ENCODE results near the gene NCAPD2.
A peak's percentile ranks its signal among the peaks of the same experiment; 100 is the strongest.
"Not testable (repeated sequence)": the region's sequence is repeated elsewhere in the genome, so short reads cannot be mapped to it uniquely, and the experiment has no call there.

The NCAPD2 gene

GRCh38 chr12:6550294-6551062 lies 56.6 kb downstream of the NCAPD2 start:
- no peak for DNase-seq (ENCODE audit: low read depth)

- DNase-seq (ENCODE audit: low read depth) = no peak
Measured at GRCh38 chr12:6551063-6551461, 57.2 kb downstream of the NCAPD2 start.

GRCh38 chr12:6551496-6552139 lies 57.7 kb downstream of the NCAPD2 start:
- no peak for DNase-seq (ENCODE audit: low read depth)

- no peak for DNase-seq (ENCODE audit: low read depth)
Measured at GRCh38 chr12:6552140-6552551, 58.2 kb downstream of the NCAPD2 start.

GRCh38 chr12:6553051-6553868 lies 59.4 kb downstream of the NCAPD2 start:
- DNase-seq (ENCODE audit: low read depth) = no peak

GRCh38 chr12:6554168-6555017 lies 60.5 kb downstream of the NCAPD2 start:
- no peak for DNase-seq (ENCODE audit: low read depth)

GRCh38 chr12:6555018-6555691 lies 61.3 kb downstream of the NCAPD2 start:
- no peak for DNase-seq (ENCODE audit: low read depth)

GRCh38 chr12:6556496-6556817 lies 62.6 kb downstream of the NCAPD2 start:
- DNase-seq (ENCODE audit: low read depth) = not testable (repeated sequence)

GRCh38 chr12:6556857-6557256 lies 63.0 kb downstream of the NCAPD2 start:
- DNase-seq (ENCODE audit: low read depth) = no peak

GRCh38 chr12:6558014-6558760 lies 64.3 kb downstream of the NCAPD2 start:
- DNase-seq (ENCODE audit: low read depth) = not testable (repeated sequence)

GRCh38 chr12:6559500-6559899 lies 65.6 kb downstream of the NCAPD2 start:
- no peak for DNase-seq (ENCODE audit: low read depth)

- no peak for DNase-seq (ENCODE audit: low read depth)
Measured at GRCh38 chr12:6560501-6561205, 66.8 kb downstream of the NCAPD2 start.

- no peak for DNase-seq (ENCODE audit: low read depth)
Measured at GRCh38 chr12:6562881-6563280, 69.0 kb downstream of the NCAPD2 start.

- peak; percentile 53 for DNase-seq (ENCODE audit: low read depth)
Measured at GRCh38 chr12:6563448-6564050, 69.6 kb downstream of the NCAPD2 start.

GRCh38 chr12:6567112-6567670 lies 73.3 kb downstream of the NCAPD2 start:
- no peak for DNase-seq (ENCODE audit: low read depth)

- no peak for DNase-seq (ENCODE audit: low read depth)
Measured at GRCh38 chr12:6569312-6569711, 75.4 kb downstream of the NCAPD2 start.

- DNase-seq (ENCODE audit: low read depth) = no peak
Measured at GRCh38 chr12:6569786-6570185, 75.9 kb downstream of the NCAPD2 start.

- no peak for DNase-seq (ENCODE audit: low read depth)
Measured at GRCh38 chr12:6570264-6570887, 76.5 kb downstream of the NCAPD2 start.

- no peak for DNase-seq (ENCODE audit: low read depth)
Measured at GRCh38 chr12:6573001-6573400, 79.1 kb downstream of the NCAPD2 start.
